HCT116 (cell line): ENCODE measurements around the gene MLANA. TPM values are rescaled to one million over a fixed set of nuclear protein-coding genes. Genes with fewer than 3 reads are reported as not detected.

Experiments
- ATAC-seq: fragments of 200-7000 bp; cut with Tn5 transposase; 2 replicates; pipeline ENCODE4 v1.9.1; 2020; ENCODE audit warnings: mild to moderate bottlenecking, moderate library complexity
- BruUV-seq: library from RNA; stranded (reverse); fragments of 400-500 nt; replicated peaks from 2 replicates; lab custom pipeline; 2021; lab: Mats Ljungman, UMichigan
- CTCF ChIA-PET: fragments of 300-600 bp; sonication (Branson Sonifier 250); formaldehyde crosslinking; loops from one replicate; lab custom pipeline; 2021; ENCODE audit warnings: antibody characterized with exemption; lab: Charles Lee
- POLR2A ChIA-PET: fragments of 300-600, 350-600 bp; sonication (Branson Sonifier 250); formaldehyde crosslinking; loops from one replicate; lab custom pipeline; 2021; ENCODE audit warnings: antibody characterized with exemption; lab: Charles Lee
- RAD21 ChIA-PET, 2 experiments: fragments of 300-600 bp; sonication (Branson Sonifier 250); formaldehyde crosslinking; loops; one replicate each; lab custom pipeline; 2023; ENCODE audit warnings: low total read pairs in 2 of 2; ENCODE audit not compliant: uncharacterized antibody in 2 of 2, unreplicated experiment in 2 of 2, low non-redundant PET in 1 of 2; lab: Charles Lee
- DNase-seq: peaks from one replicate; pipeline ENCODE4 v3.0.0-alpha.2; 2010; ENCODE audit warnings: low read depth, low spot score
- H2AFZ ChIP-seq: fragments of 200-600 bp; shearing (Covaris generic), sonication (generic); 2 replicates; pipeline ENCODE4 v1.6.1; 2017; ENCODE audit warnings: low read depth, mixed run types, mixed read lengths, antibody characterized with exemption, low read length; ENCODE audit not compliant: poor library complexity, severe bottlenecking
- H3K27ac ChIP-seq: 2 replicates; pipeline ENCODE4 v1.5.1; 2012; ENCODE audit warnings: low read depth, low read length
- H3K27me3 ChIP-seq: fragments of 200-600 bp; sonication (generic); 2 replicates; pipeline ENCODE4 v1.6.1; 2016; ENCODE audit warnings: mixed run types, low read length, mixed read lengths; ENCODE audit not compliant: insufficient read depth
- H3K36me3 ChIP-seq, 2 experiments: fragments of 200-500 bp in 1 of 2; fragments of 200-600 bp in 1 of 2; sonication (Bioruptor generic) in 1 of 2; sonication (generic) in 1 of 2; 2 replicates each; pipeline versions ENCODE4 v1.5.1 to v1.6.1; 2014 to 2016; ENCODE audit warnings: low read length in 2 of 2, inconsistent platforms in 1 of 2, mixed read lengths in 1 of 2, mixed run types in 1 of 2; ENCODE audit not compliant: insufficient read depth in 2 of 2, control insufficient read depth in 1 of 2
- H3K4me1 ChIP-seq, 2 experiments: fragments of 200-600 bp in 1 of 2; sonication (generic) in 1 of 2; 2 replicates each; pipeline versions ENCODE4 v1.5.1 to v1.6.1; 2012 to 2017; ENCODE audit warnings: low read length in 2 of 2, inconsistent platforms in 1 of 2, mild to moderate bottlenecking in 1 of 2, mixed read lengths in 1 of 2, mixed run types in 1 of 2, moderate library complexity in 1 of 2; ENCODE audit not compliant: insufficient read depth in 2 of 2, control insufficient read depth in 1 of 2
- H3K4me2 ChIP-seq: fragments of 200-600 bp; sonication (generic); 2 replicates; pipeline ENCODE4 v1.6.1; 2017; ENCODE audit warnings: mixed run types, low read length, mixed read lengths
- H3K4me3 ChIP-seq, 2 experiments: fragments of 200-600 bp in 1 of 2; sonication (generic) in 1 of 2; replicated peaks in 1 of 2; 2 replicates each; pipeline ENCODE4 v1.5.1; 2011 to 2016; ENCODE audit warnings: low read length in 2 of 2, control low read depth in 1 of 2, low read depth in 1 of 2, mild to moderate bottlenecking in 1 of 2, mixed read lengths in 1 of 2, mixed run types in 1 of 2
- H3K79me2 ChIP-seq: fragments of 200-600 bp; sonication (generic); 2 replicates; pipeline ENCODE4 v1.6.1; 2017; ENCODE audit warnings: mild to moderate bottlenecking, mixed run types, low read length, moderate library complexity, mixed read lengths; ENCODE audit not compliant: insufficient read depth
- H3K9ac ChIP-seq: fragments of 200-600 bp; sonication (generic); 2 replicates; pipeline ENCODE4 v1.6.1; 2016; ENCODE audit warnings: low read length, mixed read lengths
- H3K9me2 ChIP-seq: fragments of 200-600 bp; sonication (generic), shearing (Covaris generic); 2 replicates; pipeline ENCODE4 v1.6.1; 2017; ENCODE audit warnings: mixed run types, mild to moderate bottlenecking, moderate library complexity; ENCODE audit not compliant: insufficient read depth
- H3K9me3 ChIP-seq, 2 experiments: fragments of 200-500 bp in 1 of 2; fragments of 200-600 bp in 1 of 2; sonication (Bioruptor generic) in 1 of 2; sonication (generic) in 1 of 2; 2 replicates each; pipeline ENCODE4 v1.6.1; 2014 to 2017; ENCODE audit warnings: low read length in 2 of 2, mixed read lengths in 2 of 2, inconsistent platforms in 1 of 2, low read depth in 1 of 2, mild to moderate bottlenecking in 1 of 2, mixed run types in 1 of 2, moderate library complexity in 1 of 2; ENCODE audit not compliant: control insufficient read depth in 1 of 2, insufficient read depth in 1 of 2
- H4K20me1 ChIP-seq: fragments of 200-600 bp; sonication (generic), shearing (Covaris generic); 2 replicates; pipeline ENCODE4 v1.6.1; 2017; ENCODE audit warnings: mixed run types, mild to moderate bottlenecking, moderate library complexity; ENCODE audit not compliant: insufficient read depth
- CEBPB ChIP-seq: IDR thresholded peaks from 2 replicates; pipeline ENCODE4 v1.6.1; 2012; ENCODE audit warnings: low read depth
- ELF1 ChIP-seq: IDR thresholded peaks from 2 replicates; pipeline ENCODE4 v1.6.1; 2012; ENCODE audit warnings: low read depth, borderline replicate concordance
- EZH2phosphoT487 ChIP-seq: fragments of 200-600 bp; IDR thresholded peaks from 2 replicates; pipeline ENCODE4 v1.6.1; 2018; ENCODE audit warnings: antibody characterized with exemption, borderline replicate concordance
- RAD21 ChIP-seq: IDR thresholded peaks from 2 replicates; pipeline ENCODE4 v1.6.1; 2012; ENCODE audit warnings: low read depth, mild to moderate bottlenecking
- YY1 ChIP-seq: IDR thresholded peaks from 2 replicates; pipeline ENCODE4 v1.6.1; 2011; ENCODE audit warnings: low read length, low read depth, moderate library complexity, mild to moderate bottlenecking; ENCODE audit not compliant: insufficient replicate concordance; ENCODE audit errors: extremely low read depth
- intact Hi-C: fragments of 100-400 bp; cut with micrococcal nuclease; formaldehyde crosslinking; loops from 2 replicates; pipeline ENCODE4 v1.10.0; 2022
- total RNA-seq: library from RNA; stranded (reverse); gene quantifications from one replicate; pipeline ENCODE4 v1.2.1, GENCODE V29; 2021; ENCODE audit not compliant: unreplicated experiment
- TF ChIP-seq, protein P1 (sequence below): IDR thresholded peaks from 2 replicates; pipeline ENCODE4 v1.6.1; 2011; ENCODE audit warnings: mild to moderate bottlenecking, low read length, moderate library complexity; ENCODE audit not compliant: insufficient replicate concordance; ENCODE audit errors: extremely low read depth
- TF ChIP-seq, protein P2 (sequence below): IDR thresholded peaks from 2 replicates; pipeline ENCODE4 v1.6.1; 2012

MLANA gene
- total RNA-seq, 1 experiment from 2014 or later, result not detected

DNA sequence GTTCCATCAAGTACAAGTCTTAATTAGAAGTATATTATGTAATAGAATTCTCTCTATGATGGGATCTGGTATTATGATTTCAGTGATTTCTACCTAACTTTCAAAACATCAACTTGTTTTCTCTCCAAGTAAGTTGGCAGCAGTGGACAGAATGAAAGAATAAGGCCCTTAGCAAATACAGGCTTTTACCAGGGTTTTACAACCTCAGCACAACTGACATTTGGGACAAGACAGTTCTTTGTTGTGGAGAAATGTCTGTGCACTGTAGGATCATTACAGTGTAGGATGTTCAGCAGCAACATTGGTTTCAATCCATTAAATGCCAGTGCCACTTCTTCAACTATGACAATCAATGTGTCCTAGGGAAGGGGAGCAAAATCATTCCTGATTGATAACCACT, 48.8 kb downstream of the MLANA start (continued):
- TF ChIP-seq, protein P1, sequence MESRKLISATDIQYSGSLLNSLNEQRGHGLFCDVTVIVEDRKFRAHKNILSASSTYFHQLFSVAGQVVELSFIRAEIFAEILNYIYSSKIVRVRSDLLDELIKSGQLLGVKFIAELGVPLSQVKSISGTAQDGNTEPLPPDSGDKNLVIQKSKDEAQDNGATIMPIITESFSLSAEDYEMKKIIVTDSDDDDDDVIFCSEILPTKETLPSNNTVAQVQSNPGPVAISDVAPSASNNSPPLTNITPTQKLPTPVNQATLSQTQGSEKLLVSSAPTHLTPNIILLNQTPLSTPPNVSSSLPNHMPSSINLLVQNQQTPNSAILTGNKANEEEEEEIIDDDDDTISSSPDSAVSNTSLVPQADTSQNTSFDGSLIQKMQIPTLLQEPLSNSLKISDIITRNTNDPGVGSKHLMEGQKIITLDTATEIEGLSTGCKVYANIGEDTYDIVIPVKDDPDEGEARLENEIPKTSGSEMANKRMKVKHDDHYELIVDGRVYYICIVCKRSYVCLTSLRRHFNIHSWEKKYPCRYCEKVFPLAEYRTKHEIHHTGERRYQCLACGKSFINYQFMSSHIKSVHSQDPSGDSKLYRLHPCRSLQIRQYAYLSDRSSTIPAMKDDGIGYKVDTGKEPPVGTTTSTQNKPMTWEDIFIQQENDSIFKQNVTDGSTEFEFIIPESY, result no peak

- H3K27ac ChIP-seq, result no peak overlapping the region
- H2AFZ ChIP-seq, result no peak overlapping the region
- no peak for DNase-seq
- H3K79me2 ChIP-seq, result no peaks in the 10 kb centered on the region
- ChIA-PET CTCF (no interaction called here), RAD21 (no interaction called here), POLR2A (no interaction called here)
- intact Hi-C loops, result no loop called here
- no peak for ATAC-seq
- H3K27me3 ChIP-seq, result no peaks in the 10 kb centered on the region
- H3K9me2 ChIP-seq, result no peaks in the 10 kb centered on the region
- H4K20me1 ChIP-seq, result no peaks in the 10 kb centered on the region
- H3K9ac ChIP-seq, result no peak overlapping the region
- no peaks in the 10 kb centered on the region for H3K36me3 ChIP-seq
- H3K4me3 ChIP-seq, result no peak overlapping the region
- H3K9me3 ChIP-seq, result no peaks in the 10 kb centered on the region
- TF ChIP-seq, protein P2, sequence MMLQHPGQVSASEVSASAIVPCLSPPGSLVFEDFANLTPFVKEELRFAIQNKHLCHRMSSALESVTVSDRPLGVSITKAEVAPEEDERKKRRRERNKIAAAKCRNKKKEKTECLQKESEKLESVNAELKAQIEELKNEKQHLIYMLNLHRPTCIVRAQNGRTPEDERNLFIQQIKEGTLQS, result no peak
- TF ChIP-seq EZH2phosphoT487 (no peak), CEBPB (no peak), YY1 (no peak), RAD21 (no peak), ELF1 (no peak)
- H3K4me1 ChIP-seq, result no peaks in the 10 kb centered on the region
- BruUV-seq, result no TSS peak
- H3K4me2 ChIP-seq, result no peak overlapping the region
These were observed 50.5 kb downstream of the MLANA start for GRCh38 chr9:5941214-5941613.
